Hepatocyte (in vitro differentiated cells): Measurements from ENCODE around the gene MITF. TPM values are rescaled to one million over a fixed set of nuclear protein-coding genes. Genes with fewer than 3 reads are reported as not detected.

ENCODE experiments used
- DNase-seq: peaks from one replicate; pipeline ENCODE4 v3.0.0-alpha.2; 2016; ENCODE audit warnings: low spot score
- H2AFZ ChIP-seq: fragments of 200-600 bp; sonication (generic); 2 replicates; pipeline ENCODE4 v1.6.0; 2016; ENCODE audit warnings: antibody characterized with exemption, mild to moderate bottlenecking
- H3K27ac ChIP-seq: fragments of 200-600 bp; sonication (generic); 2 replicates; pipeline ENCODE4 v1.5.1; 2016; ENCODE audit warnings: mild to moderate bottlenecking
- H3K27me3 ChIP-seq: fragments of 200-600 bp; sonication (generic); 2 replicates; pipeline ENCODE4 v1.6.1; 2016
- H3K36me3 ChIP-seq: fragments of 200-600 bp; sonication (generic); replicated peaks from 2 replicates; pipeline ENCODE4 v1.5.1; 2016; ENCODE audit warnings: low read depth; ENCODE audit not compliant: insufficient read depth
- H3K4me1 ChIP-seq: fragments of 200-600 bp; sonication (generic); 2 replicates; pipeline ENCODE4 v1.5.1; 2016; ENCODE audit warnings: mild to moderate bottlenecking, moderate library complexity; ENCODE audit not compliant: insufficient read depth
- H3K4me2 ChIP-seq: fragments of 200-600 bp; sonication (generic); 2 replicates; pipeline ENCODE4 v1.6.0; 2016
- H3K4me3 ChIP-seq: fragments of 200-600 bp; sonication (generic); 2 replicates; pipeline ENCODE4 v1.5.1; 2016; ENCODE audit warnings: mild to moderate bottlenecking
- H3K79me2 ChIP-seq: fragments of 200-600 bp; sonication (generic); 2 replicates; pipeline ENCODE4 v1.6.0; 2017; ENCODE audit warnings: mild to moderate bottlenecking
- H3K9me2 ChIP-seq: fragments of 200-600 bp; sonication (generic); replicated peaks from 2 replicates; pipeline ENCODE4 v1.6.0; 2017; ENCODE audit warnings: mild to moderate bottlenecking; ENCODE audit not compliant: insufficient read depth
- H3K9me3 ChIP-seq: fragments of 200-600 bp; sonication (generic); 2 replicates; pipeline ENCODE4 v1.5.1; 2016; ENCODE audit warnings: low read depth, mild to moderate bottlenecking
- H4K20me1 ChIP-seq: fragments of 200-600 bp; sonication (generic); 2 replicates; pipeline ENCODE4 v1.6.0; 2016; ENCODE audit warnings: mild to moderate bottlenecking; ENCODE audit not compliant: insufficient read depth, poor library complexity, severe bottlenecking
- EZH2 ChIP-seq: fragments of 200-600 bp; sonication (generic); IDR thresholded peaks from 2 replicates; pipeline ENCODE4 v1.6.1; 2016; ENCODE audit warnings: antibody characterized with exemption, mild to moderate bottlenecking, borderline replicate concordance
- EZH2phosphoT487 ChIP-seq: fragments of 200-600 bp; sonication (generic); IDR thresholded peaks from one replicate; pipeline ENCODE4 v1.6.1; 2018; ENCODE audit warnings: antibody characterized with exemption, mild to moderate bottlenecking, low read depth, moderate library complexity; ENCODE audit not compliant: unreplicated experiment, severe bottlenecking
- WGBS: methylation state at CpG from one replicate; pipeline ENCODE4 v1.1.6; 2016; ENCODE audit warnings: low lambda C conversion rate; ENCODE audit errors: missing lambda C conversion rate; 5-methylcytosine and 5-hydroxymethylcytosine counted together
- polyA plus RNA-seq: library from polyadenylated mRNA; unstranded; fragments of >200 nt; fragmentation: Nextera tagmentation; extraction: Ambion mirVana; gene quantifications from 2 replicates; pipeline ENCODE4 v1.2.1, GENCODE V29; 2016
- total RNA-seq: library from RNA; depleted of rRNA; stranded (reverse); fragments of >200 nt; gene quantifications from 2 replicates; pipeline ENCODE4 v1.2.3, GENCODE V29; 2014
- TF ChIP-seq, protein P1 (sequence below): fragments of 200-600 bp; sonication (generic); IDR thresholded peaks from 2 replicates; pipeline ENCODE4 v1.5.1; 2016; ENCODE audit warnings: antibody characterized with exemption, mild to moderate bottlenecking; ENCODE audit not compliant: poor library complexity

Gene MITF
- total and polyA plus RNA-seq, 2 experiments from 2014 or later, result 7.1 to 14.2 TPM

- Histone ChIP-seq H2AFZ (no peak overlapping the region), H3K79me2 (no peaks in the 10 kb centered on the region), H3K9me2 (no peaks in the 10 kb centered on the region), H3K9me3 (no peaks in the 10 kb centered on the region), H3K4me3 (no peak overlapping the region), H4K20me1 (no peaks in the 10 kb centered on the region), H3K27me3 (no peaks in the 10 kb centered on the region), H3K4me2 (no peak overlapping the region), H3K4me1 (no peaks in the 10 kb centered on the region), H3K36me3 (no peaks in the 10 kb centered on the region), H3K27ac (no peak overlapping the region)
- WGBS, result 51% methylated on average over 3 of the region's 3 CpGs
- TF ChIP-seq, protein P1, sequence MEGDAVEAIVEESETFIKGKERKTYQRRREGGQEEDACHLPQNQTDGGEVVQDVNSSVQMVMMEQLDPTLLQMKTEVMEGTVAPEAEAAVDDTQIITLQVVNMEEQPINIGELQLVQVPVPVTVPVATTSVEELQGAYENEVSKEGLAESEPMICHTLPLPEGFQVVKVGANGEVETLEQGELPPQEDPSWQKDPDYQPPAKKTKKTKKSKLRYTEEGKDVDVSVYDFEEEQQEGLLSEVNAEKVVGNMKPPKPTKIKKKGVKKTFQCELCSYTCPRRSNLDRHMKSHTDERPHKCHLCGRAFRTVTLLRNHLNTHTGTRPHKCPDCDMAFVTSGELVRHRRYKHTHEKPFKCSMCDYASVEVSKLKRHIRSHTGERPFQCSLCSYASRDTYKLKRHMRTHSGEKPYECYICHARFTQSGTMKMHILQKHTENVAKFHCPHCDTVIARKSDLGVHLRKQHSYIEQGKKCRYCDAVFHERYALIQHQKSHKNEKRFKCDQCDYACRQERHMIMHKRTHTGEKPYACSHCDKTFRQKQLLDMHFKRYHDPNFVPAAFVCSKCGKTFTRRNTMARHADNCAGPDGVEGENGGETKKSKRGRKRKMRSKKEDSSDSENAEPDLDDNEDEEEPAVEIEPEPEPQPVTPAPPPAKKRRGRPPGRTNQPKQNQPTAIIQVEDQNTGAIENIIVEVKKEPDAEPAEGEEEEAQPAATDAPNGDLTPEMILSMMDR, result no peak
- TF ChIP-seq EZH2 (no peak), EZH2phosphoT487 (no peak)
- DNase-seq, result no peak
Measured at GRCh38 chr3:69830147-69830546, 90.9 kb downstream of the MITF start.

DNA sequence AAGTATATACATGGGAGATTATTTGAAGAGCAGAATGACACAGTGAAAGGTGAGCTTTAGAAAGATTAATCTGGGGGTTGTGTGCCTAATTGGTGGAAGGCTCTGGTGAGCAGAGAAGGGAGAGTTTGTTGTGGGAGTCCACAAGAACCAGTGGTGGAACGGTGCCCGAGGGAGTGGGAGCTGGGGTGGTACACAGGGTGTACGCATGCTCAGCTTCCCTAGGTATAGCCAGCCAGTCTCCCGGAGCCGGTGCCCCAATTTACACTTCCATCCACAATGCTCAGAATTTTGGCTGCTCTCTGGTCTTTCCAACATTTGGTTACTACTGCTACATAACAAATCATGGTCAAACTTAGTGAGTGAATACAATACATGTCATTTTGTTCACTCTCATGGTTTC lies 92.5 kb downstream of the MITF start:
- Histone ChIP-seq H3K4me2 (no peak overlapping the region), H3K36me3 (no peaks in the 10 kb centered on the region), H3K27me3 (no peaks in the 10 kb centered on the region), H3K9me3 (no peaks in the 10 kb centered on the region), H4K20me1 (no peaks in the 10 kb centered on the region), H3K4me3 (no peak overlapping the region), H3K4me1 (no peaks in the 10 kb centered on the region), H3K27ac (no peak overlapping the region), H2AFZ (no peak overlapping the region), H3K79me2 (no peaks in the 10 kb centered on the region), H3K9me2 (no peaks in the 10 kb centered on the region)
- TF ChIP-seq EZH2phosphoT487 (no peak), EZH2 (no peak)
- TF ChIP-seq, protein P1, result no peak
- 88% methylated on average over 5 of the region's 5 CpGs for WGBS
- no peak for DNase-seq

GRCh38 chr3:69833591-69833990 lies 94.3 kb downstream of the MITF start:
- H3K27me3 ChIP-seq, result no peaks in the 10 kb centered on the region
- H4K20me1 ChIP-seq, result no peaks in the 10 kb centered on the region
- no peaks in the 10 kb centered on the region for H3K9me3 ChIP-seq
- TF ChIP-seq, protein P1, result no peak
- no peak for TF ChIP-seq EZH2phosphoT487
- TF ChIP-seq EZH2, result no peak
- H3K4me2 ChIP-seq, result no peak overlapping the region
- no peaks in the 10 kb centered on the region for H3K79me2 ChIP-seq
- no peaks in the 10 kb centered on the region for H3K36me3 ChIP-seq
- no peak overlapping the region for H3K27ac ChIP-seq
- no peak overlapping the region for H2AFZ ChIP-seq
- DNase-seq, result no peak
- H3K4me1 ChIP-seq, result no peaks in the 10 kb centered on the region
- no peaks in the 10 kb centered on the region for H3K9me2 ChIP-seq
- H3K4me3 ChIP-seq, result no peak overlapping the region

DNA sequence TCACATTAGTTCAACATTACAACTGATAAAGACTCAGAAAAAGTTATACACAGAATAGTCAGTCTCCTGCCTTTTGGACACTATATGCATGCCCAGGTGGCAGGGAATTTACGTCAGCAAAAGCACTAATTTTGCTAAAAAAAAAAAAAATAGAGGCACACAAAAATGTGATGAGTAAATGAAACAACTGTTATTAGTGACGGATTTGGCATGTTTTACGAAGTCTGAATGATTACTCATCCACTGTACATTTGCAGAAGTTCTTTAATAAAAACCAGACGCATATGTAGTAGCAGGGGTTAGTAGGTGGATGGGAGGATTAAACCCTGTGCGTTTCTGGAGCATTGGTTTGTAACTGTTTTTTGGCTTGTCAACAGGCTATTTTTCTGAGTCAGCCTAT lies 99.0 kb downstream of the MITF start:
- Histone ChIP-seq H3K4me3 (no peak overlapping the region), H3K27ac (no peak overlapping the region), H3K9me3 (no peaks in the 10 kb centered on the region), H2AFZ (no peak overlapping the region), H3K27me3 (no peaks in the 10 kb centered on the region), H3K9me2 (no peaks in the 10 kb centered on the region), H4K20me1 (no peaks in the 10 kb centered on the region), H3K4me1 (no peaks in the 10 kb centered on the region), H3K36me3 (no peaks in the 10 kb centered on the region), H3K4me2 (peak overlapping the region; percentile 42), H3K79me2 (no peaks in the 10 kb centered on the region)
- TF ChIP-seq EZH2phosphoT487, result no peak
- DNase-seq, result no peak
- WGBS, result 50% methylated on average over 5 of the region's 5 CpGs
